OCI-LY7 (cell line): ENCODE results near the gene TMEM273.

ENCODE experiments used
- EZH2phosphoT487 ChIP-seq: fragments of 200-600 bp; sonication (generic); IDR thresholded peaks from 2 replicates; pipeline ENCODE4 v1.6.1; 2018; ENCODE audit warnings: low read depth, borderline replicate concordance, mild to moderate bottlenecking, mixed run types, antibody characterized with exemption, low read length, moderate library complexity, mixed read lengths
- TF ChIP-seq, protein P1 (sequence below): fragments of 200-600 bp; sonication (generic); conservative IDR thresholded peaks from 2 replicates; pipeline ENCODE4 v1.5.1; 2014; ENCODE audit warnings: mild to moderate bottlenecking, antibody characterized with exemption, low read length, moderate library complexity, mixed read lengths

DNA sequence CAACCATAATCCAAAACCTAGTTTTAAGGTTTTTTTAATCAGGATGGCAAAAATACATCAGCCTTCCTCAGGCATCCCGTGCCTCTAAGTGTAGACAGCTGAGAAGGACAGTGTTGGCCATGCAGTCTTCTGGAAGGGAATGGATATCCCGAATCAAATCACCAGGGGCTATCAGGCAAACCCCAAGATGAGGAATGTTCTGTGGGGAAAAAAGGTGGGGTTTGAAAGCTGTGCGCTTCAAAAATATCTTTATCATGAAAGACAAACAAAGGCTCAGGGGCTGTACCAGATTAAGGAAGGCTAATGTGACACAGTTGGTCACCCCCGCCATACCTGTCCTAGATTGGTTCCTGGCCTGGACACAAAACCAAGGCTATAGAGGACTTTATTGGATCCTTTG is 5.4 kb downstream of the TMEM273 start:
- TF ChIP-seq, protein P1, sequence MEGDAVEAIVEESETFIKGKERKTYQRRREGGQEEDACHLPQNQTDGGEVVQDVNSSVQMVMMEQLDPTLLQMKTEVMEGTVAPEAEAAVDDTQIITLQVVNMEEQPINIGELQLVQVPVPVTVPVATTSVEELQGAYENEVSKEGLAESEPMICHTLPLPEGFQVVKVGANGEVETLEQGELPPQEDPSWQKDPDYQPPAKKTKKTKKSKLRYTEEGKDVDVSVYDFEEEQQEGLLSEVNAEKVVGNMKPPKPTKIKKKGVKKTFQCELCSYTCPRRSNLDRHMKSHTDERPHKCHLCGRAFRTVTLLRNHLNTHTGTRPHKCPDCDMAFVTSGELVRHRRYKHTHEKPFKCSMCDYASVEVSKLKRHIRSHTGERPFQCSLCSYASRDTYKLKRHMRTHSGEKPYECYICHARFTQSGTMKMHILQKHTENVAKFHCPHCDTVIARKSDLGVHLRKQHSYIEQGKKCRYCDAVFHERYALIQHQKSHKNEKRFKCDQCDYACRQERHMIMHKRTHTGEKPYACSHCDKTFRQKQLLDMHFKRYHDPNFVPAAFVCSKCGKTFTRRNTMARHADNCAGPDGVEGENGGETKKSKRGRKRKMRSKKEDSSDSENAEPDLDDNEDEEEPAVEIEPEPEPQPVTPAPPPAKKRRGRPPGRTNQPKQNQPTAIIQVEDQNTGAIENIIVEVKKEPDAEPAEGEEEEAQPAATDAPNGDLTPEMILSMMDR = no peak
- no peak for TF ChIP-seq EZH2phosphoT487
